Body of pancreas (tissue), 4 donors: ENCODE measurements around the gene GRK3. TPM values are rescaled to one million over a fixed set of nuclear protein-coding genes. Genes with fewer than 3 reads are reported as not detected.

ENCODE experiments used
- ATAC-seq: fragments of 150-250 bp; one replicate; pipeline ENCODE4 v1.9.1; 2016
- DNase-seq, 4 donors: peaks; one replicate each; pipeline ENCODE4 v3.0.0-alpha.2; 2019
- H3K27ac ChIP-seq, 4 donors: fragments of 200-600 bp; sonication (generic); 1 replicate in 3 of 4; 2 replicates in 1 of 4; pipeline versions ENCODE4 v1.5.1 to v1.6.1; 2016 to 2019; ENCODE audit warnings: mild to moderate bottlenecking in 1 of 4, mixed read lengths in 1 of 4, moderate library complexity in 1 of 4
- H3K27me3 ChIP-seq, 2 donors: fragments of 200-600 bp; sonication (generic); one replicate each; pipeline ENCODE4 v1.6.0; 2016; ENCODE audit warnings: mild to moderate bottlenecking in 1 of 2
- H3K36me3 ChIP-seq, 2 donors: fragments of 200-600 bp; sonication (generic); replicated peaks in 1 of 2; 2 replicates each; pipeline ENCODE4 v1.5.1; 2016; ENCODE audit warnings: low read depth in 2 of 2; ENCODE audit not compliant: insufficient read depth in 1 of 2
- H3K4me1 ChIP-seq: fragments of 200-600 bp; sonication (generic); one replicate; pipeline ENCODE4 v1.6.0; 2016
- H3K4me3 ChIP-seq, 2 donors: fragments of 200-600 bp; sonication (generic); 1 replicate in 1 of 2; 2 replicates in 1 of 2; pipeline ENCODE4 v1.5.1; 2016 to 2019
- H3K9me3 ChIP-seq, 3 donors: fragments of 200-600 bp; sonication (generic); 1 replicate in 2 of 3; 2 replicates in 1 of 3; pipeline ENCODE4 v1.5.1; 2016
- CTCF ChIP-seq, 7 experiments: fragments of 450-650 bp in 4 of 7; fragments of 200-600 bp in 3 of 7; sonication (generic) in 3 of 7; IDR thresholded peaks; one replicate each; pipeline ENCODE4 v1.5.1; 2016 to 2019; ENCODE audit warnings: antibody characterized with exemption in 7 of 7
- POLR2A ChIP-seq, 3 donors: fragments of 450-650 bp; IDR thresholded peaks; one replicate each; pipeline ENCODE4 v1.6.1; 2016; ENCODE audit warnings: antibody characterized with exemption in 3 of 3, mild to moderate bottlenecking in 2 of 3
- WGBS, 2 donors: methylation state at CpG; one replicate each; pipeline ENCODE4 v1.1.5; 2017; 5-methylcytosine and 5-hydroxymethylcytosine counted together
- intact Hi-C: fragments of 100-400 bp; cut with DNase I; formaldehyde crosslinking; loops from one replicate; pipeline ENCODE4 v1.15.1; 2023
- total RNA-seq, 2 donors: library from RNA; depleted of rRNA; stranded (reverse); fragments of >200 nt; gene quantifications; one replicate each; pipeline ENCODE4 v1.1.0, GENCODE V29; 2016

Gene GRK3
- total RNA-seq, 2 donors from 2014 or later: 10.4 to 10.9 TPM

DNA sequence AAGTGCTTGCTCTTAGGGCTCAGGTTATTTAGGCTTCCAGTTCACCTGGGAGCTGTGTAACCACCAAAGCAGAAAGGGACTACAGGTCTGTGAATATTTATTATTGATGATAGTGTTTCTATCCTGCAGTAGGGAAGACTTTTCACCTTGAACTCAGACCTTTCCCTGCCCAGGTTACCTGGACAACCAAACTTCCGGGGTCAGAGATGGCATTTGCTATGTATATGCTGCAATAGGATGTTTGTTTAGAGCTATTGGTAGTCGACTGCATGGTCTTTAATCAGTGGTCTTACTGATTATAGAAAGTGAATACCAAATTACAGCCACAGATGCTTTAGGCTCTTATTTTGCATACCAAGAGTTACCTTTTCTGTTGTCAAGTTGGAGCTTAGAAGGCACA is 94.9 kb downstream of the GRK3 start:
- Histone ChIP-seq H3K4me3 (no peak overlapping the region), H3K27me3 (no peaks in the 10 kb centered on the region), H3K4me1 (peaks cover 28% of the 10 kb centered on the region), H3K27ac (no peak overlapping the region), H3K9me3 (no peaks in the 10 kb centered on the region), H3K36me3 (no peaks in the 10 kb centered on the region)
- 72 to 77% methylated on average over 2 of the region's 2 CpGs for WGBS, 2 donors
- TF ChIP-seq CTCF (IDR thresholded peaks at IDR 0.05) (no peak), POLR2A (IDR thresholded peaks at IDR 0.05) (no peak)
- ATAC-seq (no peak), DNase-seq (no peak)
- intact Hi-C loops: no loop called here

- Histone ChIP-seq H3K36me3 (no peaks in the 10 kb centered on the region), H3K9me3 (no peaks in the 10 kb centered on the region), H3K4me3 (no peak overlapping the region), H3K27ac (peak overlapping the region in 1 of 4 donors; percentile 4), H3K27me3 (no peaks in the 10 kb centered on the region), H3K4me1 (peaks cover 36% of the 10 kb centered on the region)
- no peak for DNase-seq
- ATAC-seq: no peak
- WGBS, 2 donors: 87 to 88% methylated on average over 3 of the region's 3 CpGs
- intact Hi-C loops: no loop called here
- TF ChIP-seq CTCF (IDR thresholded peaks at IDR 0.05) (no peak), POLR2A (IDR thresholded peaks at IDR 0.05) (no peak)
These were observed 95.9 kb downstream of the GRK3 start for GRCh38 chr22:25660336-25660735.

- no peaks in the 10 kb centered on the region for H3K27me3 ChIP-seq
- WGBS, 2 donors: 37 to 39% methylated on average over 2 of the region's 2 CpGs
- peaks cover 36% of the 10 kb centered on the region for H3K4me1 ChIP-seq
- ATAC-seq: peak; percentile 53
- TF ChIP-seq CTCF (IDR thresholded peaks at IDR 0.05) (no peak), POLR2A (IDR thresholded peaks at IDR 0.05) (no peak)
- intact Hi-C loops: no loop called here
- H3K36me3 ChIP-seq: no peaks in the 10 kb centered on the region
- DNase-seq: no peak
- peak overlapping the region in 2 of 4 donors; percentile 4 to 14 for H3K27ac ChIP-seq
- no peak overlapping the region for H3K4me3 ChIP-seq
- no peaks in the 10 kb centered on the region for H3K9me3 ChIP-seq
These were observed 96.6 kb downstream of the GRK3 start for GRCh38 chr22:25661073-25661472.

- H3K27me3 ChIP-seq: no peaks in the 10 kb centered on the region
- DNase-seq (peak in 1 of 4 donors; percentile 6), ATAC-seq (peak; percentile 87)
- no peaks in the 10 kb centered on the region for H3K36me3 ChIP-seq
- no peak overlapping the region for H3K4me3 ChIP-seq
- intact Hi-C loops: no loop called here
- H3K27ac ChIP-seq: peak overlapping the region in 3 of 4 donors; percentile 35 to 71 (median 58)
- no peaks in the 10 kb centered on the region for H3K9me3 ChIP-seq
- peaks cover 51% of the 10 kb centered on the region for H3K4me1 ChIP-seq
- WGBS, 2 donors: 11 to 13% methylated on average over 4 of the region's 4 CpGs
- no peak for TF ChIP-seq POLR2A (IDR thresholded peaks at IDR 0.05)
- TF ChIP-seq CTCF (IDR thresholded peaks at IDR 0.05): no peak
These were observed 99.2 kb downstream of the GRK3 start for GRCh38 chr22:25663654-25664053.

GRCh38 chr22:25666308-25666707 is 101.8 kb downstream of the GRK3 start:
- WGBS, 2 donors: 48 to 62% methylated on average over 7 to 8 of the region's 8 CpGs
- Histone ChIP-seq H3K27ac (peak overlapping the region in 1 of 4 donors; percentile 47), H3K36me3 (no peaks in the 10 kb centered on the region), H3K9me3 (no peaks in the 10 kb centered on the region), H3K27me3 (no peaks in the 10 kb centered on the region), H3K4me3 (no peak overlapping the region), H3K4me1 (peaks cover 43% of the 10 kb centered on the region)
- TF ChIP-seq POLR2A (IDR thresholded peaks at IDR 0.05): no peak
- TF ChIP-seq CTCF (IDR thresholded peaks at IDR 0.05): no peak
- peak; percentile 32 for ATAC-seq
- intact Hi-C loops: no loop called here
- DNase-seq: peak; percentile 28 to 54 (median 41)
